K562 (cell line): ENCODE data around the gene TBX3. TPM values are rescaled to one million over a fixed set of nuclear protein-coding genes. Genes with fewer than 3 reads are reported as not detected.

Experiments used
- ATAC-seq: fragments of 200-7000 bp; cut with Tn5 transposase; 3 replicates; pipeline ENCODE4 v1.9.1; 2020; ENCODE audit warnings: moderate library complexity
- BruUV-seq: library from RNA; stranded (reverse); fragments of 400-500 nt; replicated peaks from 2 replicates; lab custom pipeline; 2021; lab: Mats Ljungman, UMichigan
- CTCF ChIA-PET: fragments of 300-600 bp; formaldehyde crosslinking; extraction: SDS; loops from one replicate; lab custom pipeline; 2021; ENCODE audit warnings: low intra/inter-chr PET ratio; lab: Yijun Ruan, JAX
- POLR2A ChIA-PET: fragments of 300-600, 350-650 bp; sonication (Branson Sonifier 250); formaldehyde crosslinking; extraction: SDS; loops from one replicate; lab custom pipeline; 2021; ENCODE audit warnings: antibody characterized with exemption, inconsistent platforms; lab: Yijun Ruan, JAX
- DNase-seq, 4 experiments: peaks; one replicate each; pipeline versions ENCODE4 v3.0.0 to v3.0.0-alpha.2; 2011 to 2018; ENCODE audit warnings: low spot score in 3 of 4, mixed read lengths in 3 of 4; ENCODE audit errors: extremely low read depth in 1 of 4
- FAIRE-seq: peaks from 2 replicates; lab custom pipeline; 2011; peaks lifted over from hg19 to GRCh38; lab: Jason Lieb, UNC
- H2AFZ ChIP-seq: 2 replicates; pipeline ENCODE4 v1.6.0; 2011; ENCODE audit warnings: low read depth, low read length, control low read depth, inconsistent platforms
- H3K27ac ChIP-seq: fragments of 200-600 bp; 3 replicates; pipeline ENCODE4 v1.8.0; 2011; ENCODE audit warnings: low read depth, mild to moderate bottlenecking, control low read depth, inconsistent platforms, low read length, moderate library complexity, mixed read lengths; ENCODE audit errors: extremely low read depth
- H3K27me3 ChIP-seq, 2 experiments: fragments of 300-600 bp in 1 of 2; 2 replicates in 1 of 2; 3 replicates in 1 of 2; pipeline versions ENCODE4 v1.6.0 to v1.8.0; 2011; ENCODE audit warnings: inconsistent platforms in 2 of 2, low read length in 2 of 2, mild to moderate bottlenecking in 1 of 2, mixed read lengths in 1 of 2, moderate library complexity in 1 of 2; ENCODE audit not compliant: control insufficient read depth in 2 of 2, insufficient read depth in 2 of 2
- H3K36me3 ChIP-seq: fragments of 300-600 bp; 3 replicates; pipeline ENCODE4 v1.8.0; 2011; ENCODE audit warnings: mild to moderate bottlenecking, low read length, inconsistent platforms; ENCODE audit not compliant: control insufficient read depth, insufficient read depth
- H3K4me1 ChIP-seq, 2 experiments: fragments of 200-600 bp in 1 of 2; replicated peaks in 1 of 2; 2 replicates in 1 of 2; 3 replicates in 1 of 2; pipeline versions ENCODE4 v1.5.1 to v1.8.0; 2011; ENCODE audit warnings: inconsistent platforms in 2 of 2, low read length in 2 of 2, mild to moderate bottlenecking in 1 of 2, mixed read lengths in 1 of 2, moderate library complexity in 1 of 2; ENCODE audit not compliant: control insufficient read depth in 2 of 2, insufficient read depth in 2 of 2
- H3K4me2 ChIP-seq: 2 replicates; pipeline ENCODE4 v1.6.1; 2011; ENCODE audit warnings: low read length, control low read depth, inconsistent platforms, mixed read lengths; ENCODE audit not compliant: insufficient read depth
- H3K4me3 ChIP-seq: fragments of 200-600 bp; sonication (generic), shearing (Covaris generic); 2 replicates; pipeline ENCODE4 v1.5.1; 2016; ENCODE audit warnings: control low read depth, inconsistent platforms
- H3K79me2 ChIP-seq: fragments of 200-600 bp; 3 replicates; pipeline ENCODE4 v1.8.0; 2011; ENCODE audit warnings: low read length, inconsistent platforms; ENCODE audit not compliant: control insufficient read depth, insufficient read depth
- H3K9ac ChIP-seq, 2 experiments: 2 replicates each; pipeline versions ENCODE4 v1.6.0 to v1.6.1; 2011; ENCODE audit warnings: low read depth in 2 of 2, low read length in 2 of 2, control low read depth in 1 of 2, inconsistent platforms in 1 of 2, mild to moderate bottlenecking in 1 of 2, mixed read lengths in 1 of 2; ENCODE audit not compliant: insufficient read depth in 1 of 2
- H3K9me1 ChIP-seq: one replicate; pipeline ENCODE4 v1.6.0; 2011; ENCODE audit warnings: inconsistent platforms, mild to moderate bottlenecking, low read length, moderate library complexity; ENCODE audit not compliant: control insufficient read depth, insufficient read depth
- H3K9me3 ChIP-seq: replicated peaks from 2 replicates; pipeline ENCODE4 v1.5.1; 2011; ENCODE audit warnings: low read depth, low read length, inconsistent platforms; ENCODE audit not compliant: control insufficient read depth, insufficient read depth
- H4K20me1 ChIP-seq: replicated peaks from 2 replicates; pipeline ENCODE4 v1.6.1; 2011; ENCODE audit warnings: low read length, inconsistent platforms, mixed read lengths; ENCODE audit not compliant: control insufficient read depth, insufficient read depth
- BCL6 ChIP-seq: fragments of 250-450 bp; sonication (Bioruptor Pico); IDR thresholded peaks from 2 replicates; pipeline ENCODE4 v1.4.0; 2020
- BMI1 ChIP-seq: fragments of 150-350 bp; IDR thresholded peaks from 2 replicates; pipeline ENCODE4 v1.6.1; 2014; ENCODE audit warnings: low read length
- DMBX1 ChIP-seq: fragments of 250-450 bp; sonication (Bioruptor Pico); IDR thresholded peaks from 2 replicates; pipeline ENCODE4 v1.8.0; 2022; ENCODE audit warnings: inconsistent platforms, mild to moderate bottlenecking, moderate library complexity, borderline replicate concordance
- IFI16 ChIP-seq: fragments of 250-450 bp; sonication (Bioruptor Pico); IDR thresholded peaks from 2 replicates; pipeline ENCODE4 v2.1.2; 2022; ENCODE audit warnings: mild to moderate bottlenecking, inconsistent platforms
- MAFF ChIP-seq: IDR thresholded peaks from 2 replicates; pipeline ENCODE4 v1.6.1; 2012; ENCODE audit warnings: low read length, improper control_type of control experiment
- NUFIP1 ChIP-seq: fragments of 450-650 bp; IDR thresholded peaks from 2 replicates; pipeline ENCODE4 v1.6.1; 2018; ENCODE audit not compliant: partially characterized antibody
- POLR2AphosphoS2 ChIP-seq: IDR thresholded peaks from 2 replicates; pipeline ENCODE4 v1.6.1; 2012; ENCODE audit warnings: low read length, improper control_type of control experiment
- PTRF ChIP-seq: fragments of 450-650 bp; IDR thresholded peaks from 2 replicates; pipeline ENCODE4 v1.6.1; 2016; ENCODE audit warnings: mild to moderate bottlenecking, missing genetic modification characterization, missing compliant biosample characterization
- SNRNP70 ChIP-seq: fragments of 200-400 bp; formaldehyde crosslinking; optimal IDR thresholded peaks from 2 replicates; pipeline ENCODE3; 2017; ENCODE audit warnings: low read depth, low read length
- TAF9B ChIP-seq: fragments of 450-650 bp; IDR thresholded peaks from 2 replicates; pipeline ENCODE4 v1.6.1; 2018; ENCODE audit warnings: mild to moderate bottlenecking; ENCODE audit not compliant: partially characterized antibody
- TCF7L2 ChIP-seq: fragments of 150-350 bp; IDR thresholded peaks from 2 replicates; pipeline ENCODE4 v1.6.1; 2016; ENCODE audit warnings: low read depth, mild to moderate bottlenecking, low read length, moderate library complexity
- WHSC1 ChIP-seq: IDR thresholded peaks from one replicate; pipeline ENCODE4 v1.6.1; 2012; ENCODE audit warnings: low read length, control low read depth, inconsistent platforms
- ZBTB1 ChIP-seq: sonication (generic); formaldehyde crosslinking; IDR thresholded peaks from 2 replicates; pipeline ENCODE4 v1.8.1; 2023; ENCODE audit warnings: missing genetic modification reagents, low read depth, mild to moderate bottlenecking, borderline replicate concordance
- ZFPM2 ChIP-seq: fragments of 250-450 bp; sonication (Bioruptor Pico); IDR thresholded peaks from 2 replicates; pipeline ENCODE4 v1.5.1; 2022; ENCODE audit warnings: mild to moderate bottlenecking
- WGBS: fragments of 100-300 bp; shearing (Covaris generic); methylation state at CpG from one replicate; pipeline ENCODE4 v1.1.6; 2016; ENCODE audit warnings: low coverage, mixed read lengths; ENCODE audit not compliant: insufficient coverage; ENCODE audit errors: missing lambda C conversion rate; 5-methylcytosine and 5-hydroxymethylcytosine counted together
- in situ Hi-C: fragments of 300-500 bp; cut with MboI; formaldehyde crosslinking; loops from 4 replicates; pipeline ENCODE4 v1.15.0; 2018; ENCODE audit warnings: inconsistent platforms, mixed read lengths
- intact Hi-C: fragments of 100-400 bp; cut with micrococcal nuclease; formaldehyde crosslinking; loops from 2 replicates; pipeline ENCODE4 v1.14.2; 2022
- polyA plus RNA-seq, 8 experiments: library from polyadenylated mRNA; depleted of rRNA in 4 of 8; stranded (reverse) in 5 of 8; unstranded in 3 of 8; fragments of >200 nt; fragmentation: Nextera tagmentation in 2 of 8; fragmentation: Illumina TruSeq in 1 of 8; extraction: Ambion mirVana in 2 of 8; extraction: Trizol in 1 of 8; gene quantifications; 2 replicates each; pipeline versions ENCODE4 v1.2.1 to v1.2.3, GENCODE V29; 2011 to 2014; ENCODE audit warnings: inconsistent platforms in 1 of 8, missing spikeins in 1 of 8
- total RNA-seq, 7 experiments: library from RNA; depleted of rRNA in 6 of 7; stranded (reverse); fragments of >200 nt in 6 of 7; fragmentation: Illumina TruSeq in 2 of 7; extraction: Trizol in 2 of 7; gene quantifications; 2 replicates each; pipeline versions ENCODE4 v1.2.1 to v1.2.3, GENCODE V29; 2011 to 2021; ENCODE audit warnings: low replicate concordance in 1 of 7

The TBX3 gene
- total and polyA plus RNA-seq, 9 of the 15 experiments (the other 6 are each of a cell fraction or from before 2014, with no cell fraction given) = 0.03 to 0.60 (median 0.19) TPM

GRCh38 chr12:114686426-114686772 is 2.4 kb upstream of the TBX3 start:
- no peak overlapping the region for H3K4me2 ChIP-seq
- no peak overlapping the region for H2AFZ ChIP-seq
- ChIA-PET POLR2A (interaction anchor here (0.7 kb wide), 1 partner anchor 348 kb away, joined by 3 read pairs; no protein-coding TSS in a partner anchor), CTCF (no interaction called here)
- H3K27ac ChIP-seq = no peak overlapping the region
- no TSS peak for BruUV-seq
- peaks cover 0 to 19% of the 10 kb centered on the region in 2 experiments; a peak in 3 of 5 replicates for H3K4me1 ChIP-seq
- 1% methylated on average over 10 of the region's 11 CpGs for WGBS
- ATAC-seq (no peak), FAIRE-seq (no peak), DNase-seq (no peak)
- no peaks in the 10 kb centered on the region for H3K79me2 ChIP-seq
- H4K20me1 ChIP-seq = no peaks in the 10 kb centered on the region
- H3K9me1 ChIP-seq = no peaks in the 10 kb centered on the region
- TF ChIP-seq MAFF = no peak
- TF ChIP-seq DMBX1 = no peak
- TF ChIP-seq IFI16 (CRISPR knock-in tag) = no peak
- no peak for TF ChIP-seq BCL6
- TF ChIP-seq TCF7L2 = no peak
- no peak for TF ChIP-seq SNRNP70
- TF ChIP-seq BMI1 = no peak
- TF ChIP-seq NUFIP1 = no peak
- no peak for TF ChIP-seq ZBTB1 (CRISPR knock-in tag)
- TF ChIP-seq WHSC1 = no peak
- no peak for TF ChIP-seq PTRF (tag)
- TF ChIP-seq ZFPM2 (CRISPR knock-in tag) = no peak
- no peak for TF ChIP-seq TAF9B
- no peak for TF ChIP-seq POLR2AphosphoS2
- no peak overlapping the region for H3K4me3 ChIP-seq
- peaks cover 37 to 71% of the 10 kb centered on the region in 2 experiments; a peak in 4 of 5 replicates for H3K27me3 ChIP-seq
- H3K9me3 ChIP-seq = no peaks in the 10 kb centered on the region
- intact Hi-C loops = no loop called here
- in situ Hi-C loops = no loop called here
- no peak overlapping the region for H3K9ac ChIP-seq
- H3K36me3 ChIP-seq = no peaks in the 10 kb centered on the region
